ENCODE measurements around the gene BPNT1.
"Not testable (repeated sequence)": the region's sequence is repeated elsewhere in the genome, so short reads cannot be mapped to it uniquely, and the experiment has no call there.

BPNT1 gene

GRCh38 chr1:220077887-220078286, 11.7 kb downstream of the BPNT1 start:
- DNase-seq (ENCODE audit: low read depth, low spot score) = no peak

- DNase-seq (ENCODE audit: low read depth, low spot score) = no peak
Observed at GRCh38 chr1:220076861-220077762, 12.5 kb downstream of the BPNT1 start.

- no peak for DNase-seq (ENCODE audit: low read depth, low spot score)
Observed at GRCh38 chr1:220067269-220068204, 22.1 kb downstream of the BPNT1 start.

GRCh38 chr1:220062629-220063028, 27.0 kb downstream of the BPNT1 start:
- no peak for DNase-seq (ENCODE audit: low read depth, low spot score)

GRCh38 chr1:220060876-220061275, 28.7 kb downstream of the BPNT1 start:
- no peak for DNase-seq (ENCODE audit: low read depth, low spot score)

GRCh38 chr1:220056374-220056773, 33.2 kb downstream of the BPNT1 start:
- DNase-seq (ENCODE audit: low read depth, low spot score) = no peak

- peak; percentile 91 for DNase-seq (ENCODE audit: low read depth, low spot score)
Observed at GRCh38 chr1:220046052-220046930, 43.3 kb downstream of the BPNT1 start, which contains the start of gene EPRS1. Gene EPRS1 (minus strand): TSS chr1:220046505. CDS start chr1:220046388, 117 bp downstream.

- DNase-seq (ENCODE audit: low read depth, low spot score) = no peak
Observed at GRCh38 chr1:220045356-220046051, 44.1 kb downstream of the BPNT1 start.

GRCh38 chr1:220044678-220045355, 44.8 kb downstream of the BPNT1 start:
- no peak for DNase-seq (ENCODE audit: low read depth, low spot score)

GRCh38 chr1:220043646-220044045, 45.9 kb downstream of the BPNT1 start:
- no peak for DNase-seq (ENCODE audit: low read depth, low spot score)

- DNase-seq (ENCODE audit: low read depth, low spot score) = no peak
Observed at GRCh38 chr1:220040028-220040596, 49.5 kb downstream of the BPNT1 start.

GRCh38 chr1:220038640-220039039, 50.9 kb downstream of the BPNT1 start:
- DNase-seq (ENCODE audit: low read depth, low spot score) = no peak

- not testable (repeated sequence) for DNase-seq (ENCODE audit: low read depth, low spot score)
Observed at GRCh38 chr1:220037810-220038209, 51.8 kb downstream of the BPNT1 start.

GRCh38 chr1:220032911-220033310, 56.7 kb downstream of the BPNT1 start:
- no peak for DNase-seq (ENCODE audit: low read depth, low spot score)

- no peak for DNase-seq (ENCODE audit: low read depth, low spot score)
Observed at GRCh38 chr1:220031287-220031686, 58.3 kb downstream of the BPNT1 start.

- DNase-seq (ENCODE audit: low read depth, low spot score) = no peak
Observed at GRCh38 chr1:220028346-220028895, 61.2 kb downstream of the BPNT1 start.

GRCh38 chr1:220019071-220019470, 70.5 kb downstream of the BPNT1 start:
- no peak for DNase-seq (ENCODE audit: low read depth, low spot score)

- no peak for DNase-seq (ENCODE audit: low read depth, low spot score)
Observed at GRCh38 chr1:220013497-220013896, 76.1 kb downstream of the BPNT1 start.

GRCh38 chr1:220012259-220012658, 77.3 kb downstream of the BPNT1 start:
- no peak for DNase-seq (ENCODE audit: low read depth, low spot score)
